WTC11 (cell line): ENCODE results near the gene ANXA6. TPM values are rescaled to one million over a fixed set of nuclear protein-coding genes. Genes with fewer than 3 reads are reported as not detected.

ENCODE experiments used
- ATAC-seq: fragments of 200-7000 bp; cut with Tn5 transposase; 2 replicates; pipeline ENCODE4 v1.10.0; 2021; ENCODE audit warnings: mild to moderate bottlenecking, moderate library complexity
- CTCF ChIA-PET: fragments of 300-600 bp; sonication (Branson Sonifier 250); formaldehyde crosslinking; loops from one replicate; lab custom pipeline; 2021; ENCODE audit warnings: antibody characterized with exemption; lab: Charles Lee
- POLR2A ChIA-PET: fragments of 350-600 bp; sonication (Branson Sonifier 250); formaldehyde crosslinking; loops from one replicate; lab custom pipeline; 2021; ENCODE audit warnings: antibody characterized with exemption; lab: Charles Lee
- DNase-seq: peaks from one replicate; pipeline ENCODE4 v3.0.0; 2021; ENCODE audit warnings: low spot score
- H3K27ac Mint-ChIP-seq: 2 replicates; pipeline ENCODE4 v1.8.0; 2021; ENCODE audit warnings: mixed read lengths
- H3K27me3 Mint-ChIP-seq: 2 replicates; pipeline ENCODE4 v1.8.0; 2021; ENCODE audit warnings: low read depth, mild to moderate bottlenecking, moderate library complexity, mixed read lengths
- H3K36me3 Mint-ChIP-seq: 2 replicates; pipeline ENCODE4 v1.8.0; 2021; ENCODE audit warnings: mixed read lengths
- H3K4me1 Mint-ChIP-seq: 2 replicates; pipeline ENCODE4 v1.8.0; 2022; ENCODE audit warnings: mixed read lengths
- H3K4me3 Mint-ChIP-seq: 2 replicates; pipeline ENCODE4 v1.8.0; 2021; ENCODE audit warnings: mild to moderate bottlenecking, moderate library complexity, mixed read lengths
- H3K9me3 Mint-ChIP-seq: 2 replicates; pipeline ENCODE4 v1.8.0; 2021; ENCODE audit warnings: mixed read lengths
- CBFB ChIP-seq: sonication (generic); formaldehyde crosslinking; IDR thresholded peaks from 2 replicates; pipeline ENCODE4 v1.8.1; 2022; ENCODE audit warnings: mild to moderate bottlenecking, low read depth, missing genetic modification reagents
- IRF1 ChIP-seq: sonication (generic); formaldehyde crosslinking; IDR thresholded peaks from 2 replicates; pipeline ENCODE4 v1.8.0; 2023; ENCODE audit warnings: missing genetic modification reagents
- JAZF1 ChIP-seq: fragments of 250-450 bp; sonication (Bioruptor Pico); IDR thresholded peaks from 2 replicates; pipeline ENCODE4 v1.9.0; 2021; ENCODE audit warnings: moderate library complexity, mild to moderate bottlenecking, inconsistent platforms
- MXD4 ChIP-seq: fragments of 250-450 bp; sonication (Bioruptor Pico); IDR thresholded peaks from 2 replicates; pipeline ENCODE4 v1.8.0; 2021; ENCODE audit warnings: mild to moderate bottlenecking, moderate library complexity, borderline replicate concordance
- MYBL2 ChIP-seq: sonication (generic); formaldehyde crosslinking; IDR thresholded peaks from 2 replicates; pipeline ENCODE4 v1.8.1; 2023; ENCODE audit warnings: mild to moderate bottlenecking, moderate library complexity, missing genetic modification reagents
- NFYB ChIP-seq: sonication (generic); formaldehyde crosslinking; conservative IDR thresholded peaks from 2 replicates; pipeline ENCODE4 v1.8.0; 2022; ENCODE audit warnings: low read depth, missing genetic modification reagents
- PRDM15 ChIP-seq: sonication (generic); formaldehyde crosslinking; IDR thresholded peaks from 2 replicates; pipeline ENCODE4 v1.8.0; 2022; ENCODE audit warnings: missing genetic modification reagents
- PREB ChIP-seq: sonication (generic); formaldehyde crosslinking; IDR thresholded peaks from 2 replicates; pipeline ENCODE4 v1.8.1; 2022; ENCODE audit warnings: mild to moderate bottlenecking, missing genetic modification reagents, moderate library complexity, borderline replicate concordance
- PRRX2 ChIP-seq: fragments of 250-450 bp; sonication (Bioruptor Pico); IDR thresholded peaks from 2 replicates; pipeline ENCODE4 v1.8.0; 2021; ENCODE audit warnings: mild to moderate bottlenecking
- ZNF263 ChIP-seq: sonication (generic); formaldehyde crosslinking; IDR thresholded peaks from 2 replicates; pipeline ENCODE4 v1.8.1; 2022; ENCODE audit warnings: low read depth, mild to moderate bottlenecking, moderate library complexity, missing genetic modification reagents
- ZNF317 ChIP-seq: sonication (generic); formaldehyde crosslinking; IDR thresholded peaks from 2 replicates; pipeline ENCODE4 v1.8.1; 2023; ENCODE audit warnings: low read depth, mild to moderate bottlenecking, moderate library complexity, missing genetic modification reagents, borderline replicate concordance
- ZNF396 ChIP-seq: fragments of 250-450 bp; sonication (Bioruptor Pico); IDR thresholded peaks from 2 replicates; pipeline ENCODE4 v1.8.0; 2021; ENCODE audit warnings: mild to moderate bottlenecking, moderate library complexity, borderline replicate concordance
- ZNF425 ChIP-seq: fragments of 250-450 bp; sonication (Bioruptor Pico); conservative IDR thresholded peaks from 2 replicates; pipeline ENCODE4 v1.9.0; 2021; ENCODE audit warnings: mild to moderate bottlenecking
- total RNA-seq: library from RNA; stranded (reverse); gene quantifications from 3 replicates; pipeline ENCODE4 v1.2.3, GENCODE V29; 2021
- TF ChIP-seq, protein P1 (sequence below): fragments of 250-450 bp; sonication (Bioruptor Pico); IDR thresholded peaks from 2 replicates; pipeline ENCODE4 v1.9.0; 2021; ENCODE audit warnings: moderate library complexity, mild to moderate bottlenecking, inconsistent platforms, borderline replicate concordance
- TF ChIP-seq, protein P2 (sequence below): sonication (generic); formaldehyde crosslinking; IDR thresholded peaks from 2 replicates; pipeline ENCODE4 v1.8.1; 2022; ENCODE audit warnings: low read depth, missing genetic modification reagents, borderline replicate concordance

ANXA6 gene
- total RNA-seq, 1 experiment from 2014 or later, result 92.8 TPM

GRCh38 chr5:151070449-151070848 is 87.1 kb downstream of the ANXA6 start:
- H3K27me3 Mint-ChIP-seq, result no peaks in the 10 kb centered on the region
- ChIA-PET POLR2A (no interaction called here), CTCF (interaction anchor here (0.7 to 3.5 kb wide), 4 partner anchors 10 to 45 kb away, joined by 3 to 20 read pairs (median 4); no protein-coding TSS in a partner anchor)
- H3K27ac Mint-ChIP-seq, result no peak overlapping the region
- TF ChIP-seq MXD4 (CRISPR knock-in tag), result no peak
- TF ChIP-seq, all 79 proteins: peak for 0
- ATAC-seq, result no peak
- no peak overlapping the region for H3K4me3 Mint-ChIP-seq
- H3K36me3 Mint-ChIP-seq, result peaks cover 8% of the 10 kb centered on the region; the same call in 1 of the 2 replicates
- no peaks in the 10 kb centered on the region for H3K9me3 Mint-ChIP-seq
- DNase-seq, result no peak
- peaks cover 17% of the 10 kb centered on the region for H3K4me1 Mint-ChIP-seq

GRCh38 chr5:151068433-151069197 is 89.0 kb downstream of the ANXA6 start:
- Mint-ChIP-seq H3K36me3 (peaks cover 8% of the 10 kb centered on the region; the same call in 1 of the 2 replicates), H3K27me3 (no peaks in the 10 kb centered on the region)
- no peak for ATAC-seq
- POLR2A ChIA-PET, result interaction anchor here (0.5 to 0.6 kb wide), 2 partner anchors 181 to 722 kb away, joined by 3 to 5 read pairs; no protein-coding TSS in a partner anchor
- TF ChIP-seq ZNF263 (CRISPR knock-in tag), result no peak
- TF ChIP-seq MYBL2 (CRISPR knock-in tag), result no peak
- no peak for TF ChIP-seq PRRX2 (CRISPR knock-in tag)
- TF ChIP-seq IRF1 (CRISPR knock-in tag), result no peak
- no peak for TF ChIP-seq JAZF1 (CRISPR knock-in tag)
- no peak for TF ChIP-seq ZNF317 (CRISPR knock-in tag)
- TF ChIP-seq PRDM15 (CRISPR knock-in tag), result no peak
- TF ChIP-seq, protein P1, sequence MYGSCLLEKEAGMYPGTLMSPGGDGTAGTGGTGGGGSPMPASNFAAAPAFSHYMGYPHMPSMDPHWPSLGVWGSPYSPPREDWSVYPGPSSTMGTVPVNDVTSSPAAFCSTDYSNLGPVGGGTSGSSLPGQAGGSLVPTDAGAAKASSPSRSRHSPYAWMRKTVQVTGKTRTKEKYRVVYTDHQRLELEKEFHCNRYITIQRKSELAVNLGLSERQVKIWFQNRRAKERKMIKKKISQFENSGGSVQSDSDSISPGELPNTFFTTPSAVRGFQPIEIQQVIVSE (CRISPR knock-in tag), result no peak
- no peak for TF ChIP-seq CBFB (CRISPR knock-in tag)
- TF ChIP-seq, protein P2, sequence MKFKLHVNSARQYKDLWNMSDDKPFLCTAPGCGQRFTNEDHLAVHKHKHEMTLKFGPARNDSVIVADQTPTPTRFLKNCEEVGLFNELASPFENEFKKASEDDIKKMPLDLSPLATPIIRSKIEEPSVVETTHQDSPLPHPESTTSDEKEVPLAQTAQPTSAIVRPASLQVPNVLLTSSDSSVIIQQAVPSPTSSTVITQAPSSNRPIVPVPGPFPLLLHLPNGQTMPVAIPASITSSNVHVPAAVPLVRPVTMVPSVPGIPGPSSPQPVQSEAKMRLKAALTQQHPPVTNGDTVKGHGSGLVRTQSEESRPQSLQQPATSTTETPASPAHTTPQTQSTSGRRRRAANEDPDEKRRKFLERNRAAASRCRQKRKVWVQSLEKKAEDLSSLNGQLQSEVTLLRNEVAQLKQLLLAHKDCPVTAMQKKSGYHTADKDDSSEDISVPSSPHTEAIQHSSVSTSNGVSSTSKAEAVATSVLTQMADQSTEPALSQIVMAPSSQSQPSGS (CRISPR knock-in tag), result no peak
- no peak for TF ChIP-seq ZNF396 (CRISPR knock-in tag)
- TF ChIP-seq ZNF425 (CRISPR knock-in tag), result no peak
- no peak for TF ChIP-seq PREB (CRISPR knock-in tag)
- TF ChIP-seq NFYB (CRISPR knock-in tag), result no peak
- TF ChIP-seq, all 79 proteins: peak for 0
- no peaks in the 10 kb centered on the region for H3K9me3 Mint-ChIP-seq
- H3K4me1 Mint-ChIP-seq, result peaks cover 17% of the 10 kb centered on the region
- H3K27ac Mint-ChIP-seq, result no peak overlapping the region
- CTCF ChIA-PET, result interaction anchor here (0.8 to 3.5 kb wide), 5 partner anchors 10 to 47 kb away, joined by 3 to 20 read pairs (median 4); no protein-coding TSS in a partner anchor
- H3K4me3 Mint-ChIP-seq, result no peak overlapping the region
- no peak for DNase-seq
